Myocyte (in vitro differentiated cells): ENCODE measurements around the gene NUDT21. TPM values are rescaled to one million over a fixed set of nuclear protein-coding genes. Genes with fewer than 3 reads are reported as not detected.
A peak's percentile ranks its signal among the peaks of the same experiment; 100 is the strongest.

Experiments
- DNase-seq: peaks from one replicate; pipeline ENCODE4 v3.0.0-alpha.2; 2012; ENCODE audit warnings: low read depth
- total RNA-seq: library from RNA; depleted of rRNA; stranded (reverse); fragments of >200 nt; gene quantifications from 2 replicates; pipeline ENCODE4 v1.2.3, GENCODE V29; 2014

The NUDT21 gene
- total RNA-seq, 1 donor from 2014 or later = 46.5 TPM

DNA sequence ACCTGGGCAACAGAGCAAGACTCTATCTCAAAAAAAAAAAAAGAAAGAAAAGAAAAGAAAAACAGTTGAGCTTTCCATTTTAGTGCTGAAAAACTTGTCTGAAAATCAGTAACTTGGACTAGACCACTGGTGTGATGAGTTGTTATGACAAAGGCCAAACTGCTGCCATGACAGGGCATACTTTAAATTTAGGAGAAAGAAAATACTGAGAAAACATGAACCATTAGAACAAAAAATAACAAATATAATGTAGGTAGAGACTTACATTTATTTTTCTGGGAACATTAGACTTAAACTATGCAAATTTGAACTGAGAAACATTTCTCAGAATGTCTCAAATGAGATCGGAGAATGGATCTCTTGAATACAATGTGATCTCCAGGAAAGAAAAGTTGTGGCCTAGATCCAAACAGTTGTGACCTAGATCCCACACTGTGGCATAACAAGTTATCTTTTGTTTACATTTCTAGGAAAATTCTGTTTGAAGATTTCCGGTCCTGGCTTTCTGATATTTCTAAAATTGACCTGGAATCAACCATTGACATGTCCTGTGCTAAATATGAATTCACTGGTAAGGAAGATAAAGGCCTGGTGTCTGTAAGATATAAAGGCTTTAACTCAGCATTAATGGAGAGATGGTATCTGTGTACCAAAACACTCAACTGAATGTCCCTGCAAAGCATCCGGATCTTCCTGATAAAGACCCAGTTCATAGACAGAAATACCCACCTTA lies 11.1 kb upstream of the NUDT21 start:
- DNase-seq = no peak

DNA sequence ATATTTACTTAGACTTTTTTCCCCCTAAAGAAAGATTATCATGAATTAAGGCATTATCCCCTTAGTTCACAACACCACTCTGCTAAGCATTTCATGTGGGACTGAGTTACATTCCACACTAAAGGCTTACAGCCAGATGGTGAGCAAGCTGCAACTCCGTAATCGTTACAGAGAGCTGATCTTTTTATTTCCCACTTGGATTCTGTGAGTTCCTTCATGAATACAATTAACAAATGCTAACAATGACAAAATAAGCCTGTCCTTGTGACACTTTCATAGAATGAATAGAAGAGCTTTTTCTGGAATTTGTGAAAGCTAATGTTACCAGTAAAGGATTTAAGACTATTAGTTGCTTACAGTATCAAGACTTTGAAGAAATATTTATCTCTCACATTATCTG lies 9.0 kb upstream of the NUDT21 start:
- DNase-seq = no peak

DNA sequence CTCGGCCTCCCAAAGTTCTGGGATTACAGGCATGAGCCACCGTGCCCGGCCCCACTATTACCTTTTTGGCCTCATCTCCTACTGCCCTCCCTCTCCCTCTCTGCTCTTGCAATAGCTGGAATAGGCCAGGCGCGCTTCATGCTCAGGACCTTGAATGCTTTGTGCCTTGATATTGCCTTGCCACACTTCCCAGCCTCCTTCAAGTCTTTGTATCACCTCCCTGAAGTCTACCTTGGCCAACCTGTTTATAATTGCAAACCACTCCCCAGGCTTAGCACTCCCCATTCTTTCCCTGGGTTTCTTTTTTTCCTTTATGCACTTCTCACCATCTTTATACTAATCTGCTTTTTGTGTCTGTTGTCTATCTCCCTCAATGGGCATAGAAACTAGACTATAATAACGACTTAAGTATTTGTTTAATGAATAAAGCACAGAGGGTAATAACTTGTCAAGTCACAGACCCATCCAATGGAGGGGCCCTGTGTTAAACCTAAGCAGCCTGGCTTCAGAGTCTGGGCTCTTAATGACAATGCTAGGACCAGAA lies 6.9 kb upstream of the NUDT21 start:
- no peak for DNase-seq

DNA sequence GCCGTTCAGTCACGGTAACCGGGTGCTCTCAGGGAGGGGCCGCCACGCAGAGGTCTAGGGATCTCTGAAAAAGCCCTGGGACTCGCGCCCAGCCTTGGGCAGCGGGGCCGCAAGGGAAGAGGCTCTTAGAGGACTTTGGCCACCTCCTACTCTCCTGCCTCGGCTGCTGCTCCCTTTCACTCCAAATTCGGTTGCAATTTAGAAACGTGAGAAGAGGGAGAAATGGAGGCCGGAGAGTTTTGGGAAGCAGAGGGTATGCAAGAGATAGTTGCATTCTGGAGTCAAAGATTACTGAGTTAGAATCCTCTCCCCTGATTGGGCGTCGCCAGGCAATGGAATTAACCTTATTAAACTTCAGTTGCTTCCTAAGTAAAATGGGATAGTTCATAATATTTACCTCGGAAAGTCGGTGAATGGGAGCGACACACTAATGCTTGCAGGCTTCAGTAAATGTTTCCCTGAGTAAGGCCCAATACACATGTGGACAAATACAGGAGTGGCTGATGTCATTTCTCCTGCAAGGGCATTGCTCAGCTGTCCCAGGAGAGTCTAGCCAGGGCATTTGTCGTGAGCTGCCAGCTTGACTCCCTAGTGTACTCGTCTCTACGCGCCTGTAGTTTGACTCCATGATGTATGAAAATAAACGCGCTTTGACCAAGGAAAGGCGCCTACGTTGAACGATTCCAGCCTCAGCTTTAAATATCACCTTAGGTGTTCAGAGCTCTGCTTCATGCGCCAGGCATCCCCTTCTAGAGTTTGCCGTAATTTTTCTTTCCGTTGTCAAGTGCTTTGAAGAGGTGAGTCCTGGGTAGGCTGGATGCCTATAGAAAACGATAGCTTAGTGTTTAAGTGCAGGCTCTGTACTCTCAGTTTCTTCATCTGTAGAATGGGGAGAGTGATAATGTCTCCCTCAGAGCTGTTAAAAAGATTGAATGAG lies 889 bp upstream of the NUDT21 start:
- peak; percentile 83 for DNase-seq

DNA sequence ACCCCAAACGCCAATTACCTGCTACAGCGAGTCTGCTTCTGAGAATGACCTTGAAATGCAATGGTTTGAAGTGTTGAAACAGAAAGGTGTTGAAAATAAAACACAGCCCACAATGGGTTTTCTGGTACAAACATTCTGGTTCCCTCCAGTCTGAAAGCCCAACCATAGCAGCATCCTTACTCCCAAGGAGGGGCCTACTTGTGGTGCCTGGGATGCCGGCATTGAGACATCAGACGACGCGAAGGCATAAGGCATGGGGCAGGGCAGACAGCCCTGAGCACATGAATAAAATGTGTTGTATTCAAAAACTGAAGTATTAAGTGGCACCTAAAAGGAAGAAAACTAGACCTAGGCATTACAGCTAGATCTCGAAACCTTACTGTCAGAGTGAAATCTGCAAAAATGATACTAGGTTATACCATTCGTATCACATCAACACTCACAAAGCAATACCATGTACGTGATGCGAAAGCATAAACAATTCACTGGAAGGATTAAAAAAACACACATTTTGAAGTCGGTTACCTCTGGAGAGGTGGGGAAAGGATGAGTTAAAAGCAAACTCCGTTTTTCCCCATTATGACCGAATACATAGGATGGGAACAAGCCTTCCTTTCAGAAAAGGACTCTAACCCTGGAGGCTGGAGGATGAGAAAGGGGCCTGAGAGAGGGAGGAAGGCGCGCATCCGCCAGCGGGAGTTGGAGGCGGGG lies 702 bp downstream of the NUDT21 start:
- peak; percentile 13 for DNase-seq

DNA sequence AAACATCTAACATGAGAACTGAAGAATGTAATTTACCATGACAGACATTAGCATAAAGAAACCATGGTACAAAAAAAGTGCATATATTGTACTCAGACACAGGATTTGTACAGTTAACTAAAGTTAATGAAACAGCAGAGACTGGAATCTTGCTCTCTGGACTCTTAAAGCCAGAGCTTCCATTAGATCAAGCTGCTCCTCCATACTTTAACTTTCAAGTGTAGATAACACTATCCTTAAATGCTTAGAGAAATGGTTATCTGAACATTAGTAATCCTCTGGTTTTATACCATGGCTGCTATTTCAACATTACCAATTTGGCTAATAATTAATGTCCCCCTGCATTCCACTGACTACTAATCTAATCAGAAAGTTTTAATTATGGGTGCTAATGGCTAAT lies 3.1 kb downstream of the NUDT21 start:
- no peak for DNase-seq

DNA sequence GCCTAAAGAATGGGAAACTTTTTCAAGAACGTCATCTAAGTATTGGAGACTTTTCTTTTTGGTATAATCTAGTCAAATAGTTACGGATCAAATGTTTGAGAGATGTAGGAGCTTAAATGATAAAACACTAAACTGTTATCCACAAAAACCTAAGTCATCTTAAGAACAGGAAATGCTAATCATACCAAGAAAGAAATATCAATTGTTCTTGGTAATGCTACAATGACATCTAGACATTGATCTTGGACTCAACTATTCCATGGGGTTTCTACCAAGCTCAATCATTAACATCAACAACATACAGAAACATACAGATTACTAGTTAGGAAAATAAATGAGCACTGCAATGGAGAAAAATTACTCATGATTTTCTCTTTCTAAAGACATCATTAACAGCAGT lies 3.8 kb downstream of the NUDT21 start:
- DNase-seq = no peak

DNA sequence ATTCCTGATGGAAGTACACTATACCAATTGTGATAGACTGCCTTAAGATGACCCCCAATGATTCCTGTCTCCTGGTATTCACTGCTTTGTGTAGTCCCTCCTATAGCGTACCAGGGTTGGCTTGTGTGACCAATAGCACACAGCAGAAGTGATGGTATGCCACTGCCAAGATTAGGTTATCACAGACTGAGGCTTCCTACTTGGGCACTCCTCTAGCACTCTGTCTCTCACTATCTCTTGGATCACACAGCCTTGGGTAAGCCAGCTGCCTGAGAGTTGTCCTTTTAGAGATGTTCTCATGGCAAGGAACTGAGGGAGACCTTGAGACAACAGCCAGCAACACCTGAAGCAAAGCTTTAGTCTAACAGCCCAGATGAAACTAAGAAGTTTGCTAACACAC lies 13.1 kb downstream of the NUDT21 start:
- DNase-seq = no peak

DNA sequence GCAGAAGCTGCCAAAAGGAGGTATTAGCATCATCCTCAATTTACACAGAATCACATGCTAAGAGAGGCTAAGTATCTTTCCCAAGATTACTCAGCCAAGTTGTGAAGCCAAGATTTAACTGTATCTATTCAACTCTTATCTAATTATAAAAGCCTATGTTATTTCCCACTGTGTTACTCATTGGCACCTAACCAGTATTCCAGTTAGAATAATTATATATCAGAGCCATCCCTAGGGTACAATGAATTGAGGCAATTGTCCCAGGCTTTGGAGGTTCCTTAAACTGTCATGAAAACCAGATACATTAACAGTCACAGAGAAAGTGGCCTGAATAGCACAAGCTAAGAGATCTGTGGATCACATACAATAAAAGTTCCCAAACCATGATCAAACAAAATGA lies 14.9 kb downstream of the NUDT21 start:
- no peak for DNase-seq

DNA sequence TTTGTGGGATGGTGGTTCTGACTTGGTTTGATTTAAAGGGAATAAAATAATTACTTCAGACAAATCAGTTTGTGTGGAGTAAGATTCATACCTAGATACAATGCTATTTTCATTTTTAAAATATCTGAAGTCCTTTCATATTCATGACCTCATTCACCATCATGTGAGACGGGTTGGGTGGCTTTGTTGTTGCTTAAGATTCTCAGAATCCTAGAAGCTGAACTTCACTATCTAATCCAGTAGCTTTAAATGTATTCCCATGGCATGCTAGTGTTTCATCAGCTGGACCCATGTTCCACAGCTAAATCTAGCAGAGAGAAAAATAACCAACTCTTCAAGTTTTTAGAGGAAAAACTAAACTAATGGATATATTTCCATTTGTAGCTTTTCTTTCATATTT lies 23.0 kb downstream of the NUDT21 start:
- no peak for DNase-seq

DNA sequence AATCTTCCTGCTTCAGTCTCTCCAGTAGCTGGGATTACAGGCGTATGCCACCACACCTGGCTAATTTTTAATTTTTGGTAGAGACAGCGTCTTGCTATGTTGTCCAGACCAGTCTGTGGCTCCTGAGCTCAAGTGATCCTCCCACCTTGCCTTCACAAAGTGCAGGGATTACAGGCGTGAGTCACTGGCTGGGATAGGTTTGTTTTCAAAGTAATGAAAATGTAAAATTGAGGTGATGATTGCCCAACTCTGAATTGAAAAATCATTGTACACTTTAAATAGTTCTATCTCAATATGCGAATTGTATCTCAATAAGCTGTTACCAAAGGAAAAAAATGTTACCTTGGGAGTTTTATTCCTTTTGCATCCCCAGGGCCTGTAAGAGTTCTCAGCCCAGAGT lies 24.5 kb downstream of the NUDT21 start:
- DNase-seq = no peak

DNA sequence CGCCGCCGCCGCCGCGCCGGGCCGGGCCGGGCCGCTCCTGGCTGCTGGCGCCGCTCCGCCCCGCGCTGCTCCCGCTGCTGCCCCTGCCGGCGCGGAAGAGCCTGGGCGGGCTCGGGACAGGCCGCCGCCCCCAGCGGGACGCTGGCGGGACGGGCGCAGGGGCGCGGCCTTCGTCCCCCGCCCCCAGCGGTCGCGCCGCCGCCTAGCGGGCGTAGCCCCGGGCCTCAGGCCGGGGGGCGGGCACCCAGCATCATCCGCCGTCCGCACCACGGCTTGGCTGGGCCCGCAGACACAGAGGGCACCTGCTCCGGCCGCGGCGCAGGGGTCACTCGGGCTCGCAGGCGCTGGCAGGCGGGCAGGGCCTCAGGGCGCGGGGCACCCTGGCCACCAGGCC lies 25.7 kb downstream of the NUDT21 start, which contains the start of gene AMFR:
AMFR (minus strand) TSS at position 107 of the 394 bp plus-strand sequence. CDS start 218 bp downstream, outside the sequence.
- peak; percentile 86 for DNase-seq

DNA sequence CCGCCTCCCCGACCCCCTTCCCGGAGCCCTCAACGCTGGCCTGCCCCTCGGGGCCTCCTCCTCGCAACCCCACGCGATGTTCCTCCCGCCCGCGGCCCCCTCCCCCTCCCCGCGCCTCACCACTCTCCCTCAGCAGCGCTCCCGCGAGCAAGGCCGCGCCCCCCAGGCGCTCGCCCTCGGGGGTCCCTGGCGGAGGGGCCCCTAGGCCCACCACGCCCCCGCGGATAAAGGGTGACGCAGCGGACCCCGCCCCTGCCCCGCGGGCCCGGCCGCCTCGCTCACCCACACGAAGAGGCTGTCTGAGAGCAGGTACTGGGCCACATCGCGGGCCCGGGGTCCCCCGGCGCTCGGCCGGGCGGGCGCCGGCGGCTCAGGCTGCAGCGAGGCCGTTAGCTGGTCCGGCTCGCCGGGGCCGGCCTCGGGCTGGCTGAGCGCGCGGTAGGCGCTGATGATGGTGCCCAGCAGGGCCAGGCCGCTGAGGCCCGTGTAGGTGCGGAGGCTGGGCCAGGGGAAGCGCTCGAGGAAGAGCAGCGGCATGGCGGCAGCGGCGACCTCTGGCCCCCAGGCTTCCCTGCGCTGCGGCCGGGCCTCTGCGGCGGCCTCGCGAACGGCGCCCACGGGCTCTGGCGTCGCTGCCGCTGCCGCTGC lies 26.2 kb downstream of the NUDT21 start:
- DNase-seq = peak; percentile 25

DNA sequence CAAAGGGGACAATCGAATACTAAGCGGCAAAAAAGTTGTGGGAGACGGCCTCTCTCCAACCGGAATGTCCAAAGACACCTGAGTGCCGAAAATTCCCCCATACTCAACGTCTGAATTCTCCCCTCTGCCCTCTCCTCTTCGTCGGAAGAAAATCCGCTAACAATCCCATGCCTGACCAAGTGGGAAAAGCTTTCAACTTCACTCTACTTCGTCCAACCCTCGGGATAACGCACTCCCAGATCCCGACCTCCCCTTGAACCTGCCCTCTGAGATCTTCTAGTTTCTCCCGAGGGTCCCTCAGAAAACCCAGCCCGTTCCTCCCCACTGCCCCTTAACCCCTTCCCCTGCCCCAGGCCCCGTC lies 26.7 kb downstream of the NUDT21 start:
- no peak for DNase-seq

DNA sequence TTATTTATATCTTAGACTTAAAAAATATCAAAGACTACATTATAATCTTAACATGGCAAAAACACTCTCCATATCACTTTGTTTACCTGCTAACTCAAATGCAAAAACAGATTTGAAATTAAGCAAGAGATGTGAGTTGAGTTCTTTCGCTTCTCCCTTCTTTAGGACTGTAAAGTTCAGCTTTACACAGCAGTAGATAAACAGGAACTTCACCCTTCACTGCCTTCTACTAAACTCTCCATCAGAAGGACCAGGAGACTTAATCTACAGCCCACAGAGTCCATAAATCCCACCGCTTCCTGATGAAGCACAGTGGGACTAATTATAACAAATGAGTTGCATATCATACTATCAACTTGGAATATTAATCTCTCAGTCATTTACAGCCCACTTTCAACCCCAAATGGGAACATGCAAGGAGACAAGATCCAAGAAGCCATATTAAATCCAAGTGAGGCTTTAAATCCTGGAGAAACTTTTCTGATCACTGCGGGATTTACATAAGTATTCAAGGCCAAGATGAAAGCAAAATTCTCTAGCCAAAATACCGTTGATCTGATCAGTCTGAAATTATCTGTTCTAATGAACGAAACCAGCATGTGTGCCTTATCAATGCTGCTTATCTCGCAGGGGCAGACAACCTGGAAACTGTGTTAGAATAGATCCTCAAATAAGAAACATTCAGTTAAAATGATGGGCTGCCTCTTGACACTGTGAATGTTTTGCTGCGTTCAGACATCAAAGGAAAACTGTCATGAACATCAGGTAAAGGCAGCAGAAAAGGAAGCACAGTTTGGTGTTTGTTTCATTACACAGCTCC lies 27.3 kb downstream of the NUDT21 start:
- no peak for DNase-seq

DNA sequence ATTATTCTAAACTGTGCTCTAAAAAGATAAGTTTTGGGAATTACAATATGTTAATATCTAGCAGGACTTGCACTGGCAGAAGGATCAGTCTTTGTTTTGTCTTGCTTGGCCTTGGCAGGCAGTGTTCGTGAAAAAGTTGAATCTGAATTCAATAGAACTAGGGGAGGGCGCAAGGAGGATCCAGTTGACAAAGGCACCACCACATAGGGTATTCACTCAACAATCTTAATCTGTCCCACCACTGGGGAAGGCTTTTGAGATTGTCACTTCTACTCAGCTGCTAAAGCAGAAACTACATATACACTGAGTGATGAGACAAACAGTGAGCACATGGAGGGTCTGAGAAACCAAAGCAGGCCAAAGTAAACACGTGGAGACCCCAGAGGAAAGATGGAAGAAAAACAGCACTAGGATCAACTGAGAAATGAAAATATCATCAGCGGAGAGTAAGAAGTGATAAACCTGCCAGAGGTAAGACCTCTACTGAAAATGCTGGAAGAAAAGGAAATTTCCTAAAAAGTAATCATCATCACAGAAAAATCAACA lies 28.2 kb downstream of the NUDT21 start:
- DNase-seq = no peak

DNA sequence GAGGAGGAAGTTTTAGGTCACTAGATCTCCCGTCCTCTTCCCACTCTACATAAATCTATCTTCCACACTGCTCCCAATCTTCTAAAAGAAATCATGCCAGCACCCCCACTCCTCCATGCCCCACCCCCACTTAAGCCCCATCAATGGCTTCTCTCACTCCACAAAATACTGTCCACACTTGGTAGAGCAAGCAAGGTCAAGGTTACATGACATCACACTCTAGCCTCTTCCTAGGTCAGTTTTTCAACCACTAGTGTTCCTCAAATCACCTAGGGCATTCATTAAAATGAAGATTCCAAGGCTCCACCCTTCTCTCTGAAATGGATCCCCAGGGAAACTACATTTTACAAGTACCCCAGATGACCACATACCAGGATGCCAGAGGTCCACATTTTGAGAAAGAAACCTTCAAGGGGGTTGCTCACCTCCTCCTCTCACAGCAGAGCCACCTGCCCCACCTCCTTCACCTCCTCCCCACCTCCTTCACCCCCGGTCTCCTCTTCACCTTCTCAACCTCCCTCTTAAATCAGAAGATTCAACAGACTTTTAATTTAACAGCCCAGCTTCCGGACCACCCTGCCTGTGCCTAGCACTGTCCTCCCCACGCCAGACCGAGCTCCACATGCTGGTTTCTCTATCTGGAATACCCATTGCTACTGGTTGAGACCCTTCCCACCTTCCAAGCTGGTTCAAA lies 29.0 kb downstream of the NUDT21 start:
- no peak for DNase-seq

DNA sequence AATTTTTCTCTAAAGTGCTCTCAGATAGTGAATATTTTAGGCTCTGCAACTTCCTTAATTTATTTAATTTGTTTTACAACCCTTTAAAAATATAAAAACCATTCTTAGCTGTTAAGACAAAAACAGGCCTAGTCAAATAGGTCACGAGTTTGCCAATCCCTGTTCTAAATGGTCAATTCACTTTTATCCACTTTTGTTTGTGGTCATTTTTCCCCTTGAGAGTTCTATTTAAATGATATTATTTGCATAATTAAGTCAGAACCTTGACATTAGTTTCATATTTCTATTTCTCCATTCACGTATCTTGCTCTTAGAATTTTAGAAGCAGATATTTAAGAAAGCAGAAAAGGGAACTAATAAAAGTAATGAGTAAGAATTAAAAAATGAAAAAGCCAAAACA lies 29.8 kb downstream of the NUDT21 start:
- DNase-seq = no peak

DNA sequence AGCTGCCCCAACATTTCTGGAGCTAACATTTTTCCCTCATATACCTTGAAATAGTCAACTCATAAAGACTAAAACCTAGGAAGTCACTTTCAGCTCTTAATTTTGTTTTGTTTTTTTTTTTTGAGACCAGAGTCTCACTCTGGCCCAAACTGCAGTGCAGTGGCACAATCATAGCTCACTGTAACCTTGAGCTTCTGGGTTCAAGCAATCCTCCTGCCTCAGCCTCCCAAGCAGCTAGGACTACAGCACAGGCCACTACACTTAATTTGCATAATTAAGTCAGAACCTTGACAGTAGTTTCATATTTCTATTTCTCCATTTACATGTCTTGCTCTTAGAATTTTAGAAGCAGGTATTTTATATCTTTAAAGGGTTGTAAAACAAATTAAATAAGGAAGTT lies 30.5 kb downstream of the NUDT21 start:
- no peak for DNase-seq
